Hepatic stellate cell (primary cell): ENCODE results near the gene KCNIP1.

Experiments
- DNase-seq: peaks from one replicate; pipeline ENCODE4 v3.0.0; 2011; ENCODE audit warnings: low spot score

KCNIP1 gene

DNA sequence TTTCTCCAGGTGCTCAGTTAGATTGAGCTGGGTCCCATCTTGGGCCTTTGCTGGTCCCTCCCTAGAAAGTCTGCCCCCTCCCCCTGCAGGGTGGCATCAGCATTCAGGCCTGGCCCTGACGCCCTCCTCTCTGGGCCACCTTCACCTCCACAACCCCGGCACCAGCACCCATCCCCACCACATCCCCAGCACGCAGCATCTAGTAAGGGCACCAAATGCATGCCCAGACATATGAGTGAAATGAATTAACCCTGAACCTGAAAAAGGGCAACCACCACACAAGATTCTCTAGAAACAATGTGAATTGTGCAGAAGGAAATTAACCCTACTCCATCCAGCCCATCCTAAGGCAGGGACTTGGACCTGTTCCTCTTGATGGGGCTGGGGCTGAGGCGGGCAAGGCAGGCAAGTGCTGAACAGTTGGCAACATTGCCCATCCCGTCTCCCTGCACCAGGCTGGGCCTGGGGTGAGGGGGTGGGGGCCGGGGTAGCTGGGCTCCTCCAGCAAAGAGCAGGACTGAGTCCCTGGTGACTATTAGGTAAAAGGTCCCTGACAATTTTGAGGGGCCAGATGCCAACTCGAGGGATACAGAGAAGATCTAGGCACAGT, 125.9 kb downstream of the KCNIP1 start:
- DNase-seq = no peak

DNA sequence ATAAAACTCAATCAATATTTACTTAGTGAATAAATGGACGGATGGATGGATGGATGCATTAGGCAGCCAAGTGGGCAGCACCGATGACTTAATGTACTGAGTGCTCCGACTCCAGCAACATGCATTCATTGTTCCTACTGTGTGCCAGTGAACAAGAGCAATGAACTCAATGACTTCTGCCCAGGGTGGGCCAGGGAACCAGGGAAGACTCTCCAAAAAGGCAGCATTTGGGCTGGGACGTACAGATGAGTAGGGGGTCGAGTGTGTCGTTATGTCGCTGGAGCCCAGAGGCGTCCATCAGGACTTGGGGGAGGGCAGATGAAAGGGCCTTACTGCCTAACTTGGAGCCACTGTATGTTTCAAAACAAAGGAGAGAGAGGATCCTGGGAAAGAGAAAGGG, 126.4 kb downstream of the KCNIP1 start:
- no peak for DNase-seq

DNA sequence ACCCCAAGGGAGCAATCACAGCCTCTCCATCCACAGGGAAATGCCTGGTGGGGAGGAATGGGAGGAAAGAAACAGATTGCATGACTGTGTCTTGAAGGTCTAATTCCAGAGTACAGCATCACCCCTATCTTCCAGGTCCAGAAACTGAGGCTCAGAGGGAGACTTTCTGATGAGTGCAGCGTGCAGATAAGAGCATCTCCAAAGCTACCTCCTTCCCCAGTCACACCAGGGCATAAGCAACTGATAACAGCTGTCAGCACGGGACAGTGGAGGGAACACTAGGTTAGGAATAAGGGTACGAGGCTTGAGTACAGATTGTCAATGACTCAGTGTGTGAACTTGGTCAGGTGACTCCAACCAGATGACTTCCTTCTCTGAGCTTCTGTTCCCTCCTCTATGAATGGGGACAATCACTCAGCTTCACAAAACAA, 126.9 kb downstream of the KCNIP1 start:
- no peak for DNase-seq

DNA sequence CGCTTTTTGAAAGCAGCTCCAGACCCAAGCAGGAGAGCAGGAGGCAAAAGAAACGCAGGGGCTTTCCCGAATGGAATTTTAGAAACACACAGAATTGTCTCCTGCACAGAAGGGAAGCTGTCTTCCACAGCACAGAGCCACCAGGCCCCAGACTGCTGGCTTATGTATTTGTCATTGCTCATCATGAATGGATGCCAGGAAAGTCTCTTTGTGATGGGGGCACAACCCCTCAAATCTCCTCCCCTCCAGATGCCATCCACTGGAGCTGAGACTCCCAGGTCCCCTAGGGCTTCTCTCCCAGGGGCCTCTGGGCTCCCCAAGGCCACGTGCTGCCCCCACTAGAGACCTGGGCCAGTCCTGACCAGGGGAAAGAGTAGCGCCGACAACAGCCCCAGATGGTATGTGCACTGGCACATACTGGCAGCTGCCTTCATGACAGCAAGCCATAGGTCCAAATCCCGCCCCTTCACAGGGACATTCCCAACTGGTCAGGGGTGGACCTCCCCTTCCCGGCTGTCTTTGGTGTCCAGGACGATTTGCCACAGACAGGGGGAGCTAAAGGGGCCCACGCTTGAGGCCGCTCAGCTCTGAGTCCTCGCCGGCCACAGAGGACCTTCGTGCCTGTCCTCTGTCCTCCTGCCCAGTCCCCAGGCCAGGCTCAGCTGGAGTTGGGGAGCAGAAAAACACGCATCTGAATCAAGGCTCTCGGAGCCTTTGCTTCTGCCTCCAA, 127.8 kb downstream of the KCNIP1 start:
- DNase-seq = peak; percentile 41

DNA sequence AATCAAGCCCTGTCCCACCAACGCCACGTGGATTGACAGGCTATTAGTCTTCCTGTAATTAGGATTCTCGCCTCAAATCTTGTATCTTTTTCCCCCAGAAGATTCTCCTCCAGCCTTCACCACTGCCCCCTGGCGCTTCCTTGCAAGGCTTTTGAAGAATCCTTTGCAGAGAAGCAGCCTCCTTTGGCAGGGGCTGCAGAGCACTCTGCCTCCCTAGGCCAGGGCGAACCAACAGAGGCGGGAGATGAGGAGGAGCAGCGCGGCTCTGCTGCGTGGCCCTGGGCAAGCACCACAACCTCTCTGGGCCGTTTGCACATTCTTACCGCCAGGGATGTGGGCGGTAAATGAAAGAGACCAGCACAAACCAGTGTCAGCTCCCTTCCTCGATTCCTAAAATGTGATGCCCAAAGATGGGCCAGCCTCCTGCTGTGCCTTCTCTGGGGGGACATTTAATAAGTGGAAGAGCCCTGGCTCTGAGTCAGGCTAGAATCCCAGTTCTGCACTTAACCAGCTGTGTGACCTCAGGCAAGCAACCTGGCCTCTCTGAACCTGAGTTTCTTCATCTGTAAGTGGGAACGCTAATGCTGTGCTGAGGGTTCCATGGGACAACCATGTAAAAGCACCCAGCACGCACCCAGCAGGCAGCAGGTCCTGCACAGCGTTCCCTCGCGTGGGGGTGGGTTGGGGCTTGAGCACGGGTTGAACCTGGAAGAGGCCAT, 128.6 kb downstream of the KCNIP1 start:
- no peak for DNase-seq

GRCh38 chr5:170632985-170633234, 129.1 kb downstream of the KCNIP1 start:
- DNase-seq = no peak

DNA sequence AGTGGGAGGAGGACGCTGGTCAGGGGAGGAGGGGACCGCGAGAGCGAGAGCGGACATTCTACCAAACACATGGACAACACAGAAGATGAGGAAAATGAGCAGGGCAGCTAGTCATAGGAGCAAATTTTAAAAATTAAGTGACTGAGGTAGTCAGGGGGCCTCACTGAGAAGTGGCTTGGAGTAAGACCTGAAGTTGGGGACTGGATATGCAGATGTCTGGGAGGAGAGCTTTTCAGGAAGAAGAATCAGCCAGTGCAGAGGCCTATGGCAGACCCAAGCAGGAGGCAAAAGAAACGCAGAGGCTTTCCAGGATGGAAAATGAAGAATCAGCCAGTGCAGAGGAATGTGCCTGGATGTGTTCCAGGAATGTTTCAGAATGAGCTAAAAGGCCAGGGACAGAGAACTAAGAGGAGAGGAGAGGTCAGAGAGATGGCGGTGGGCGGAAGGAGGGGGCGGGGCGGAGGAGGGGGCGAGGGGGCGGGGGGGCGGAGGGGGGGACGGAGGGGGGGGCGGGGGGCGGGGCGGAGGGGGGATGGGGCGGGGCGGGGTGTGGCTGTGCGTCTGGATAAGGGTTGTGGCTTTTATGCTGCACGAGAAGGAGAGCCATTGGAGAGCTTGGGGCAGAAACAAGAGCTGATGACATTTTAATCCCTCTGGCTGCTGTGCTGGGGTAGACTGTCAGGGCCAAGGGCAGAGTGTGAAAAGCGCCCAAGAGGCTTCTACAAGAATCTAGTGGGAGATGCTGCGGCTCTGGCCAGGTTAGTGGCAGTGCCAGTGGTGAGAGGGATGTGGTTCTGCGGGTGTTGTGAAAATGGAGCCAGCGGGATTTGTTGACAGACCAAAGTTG, 129.6 kb downstream of the KCNIP1 start:
- peak; percentile 74 for DNase-seq

GRCh38 chr5:170634256-170634990, 130.6 kb downstream of the KCNIP1 start:
- no peak for DNase-seq

GRCh38 chr5:170635706-170636105, 131.9 kb downstream of the KCNIP1 start:
- no peak for DNase-seq

- DNase-seq = no peak
Measured at GRCh38 chr5:170636206-170636605, 132.4 kb downstream of the KCNIP1 start.

- DNase-seq = no peak
Measured at GRCh38 chr5:170636801-170637477, 133.1 kb downstream of the KCNIP1 start.

- DNase-seq = no peak
Measured at GRCh38 chr5:170638051-170638450, 134.2 kb downstream of the KCNIP1 start.

GRCh38 chr5:170638454-170639220, 134.8 kb downstream of the KCNIP1 start:
- DNase-seq = peak; percentile 80

DNA sequence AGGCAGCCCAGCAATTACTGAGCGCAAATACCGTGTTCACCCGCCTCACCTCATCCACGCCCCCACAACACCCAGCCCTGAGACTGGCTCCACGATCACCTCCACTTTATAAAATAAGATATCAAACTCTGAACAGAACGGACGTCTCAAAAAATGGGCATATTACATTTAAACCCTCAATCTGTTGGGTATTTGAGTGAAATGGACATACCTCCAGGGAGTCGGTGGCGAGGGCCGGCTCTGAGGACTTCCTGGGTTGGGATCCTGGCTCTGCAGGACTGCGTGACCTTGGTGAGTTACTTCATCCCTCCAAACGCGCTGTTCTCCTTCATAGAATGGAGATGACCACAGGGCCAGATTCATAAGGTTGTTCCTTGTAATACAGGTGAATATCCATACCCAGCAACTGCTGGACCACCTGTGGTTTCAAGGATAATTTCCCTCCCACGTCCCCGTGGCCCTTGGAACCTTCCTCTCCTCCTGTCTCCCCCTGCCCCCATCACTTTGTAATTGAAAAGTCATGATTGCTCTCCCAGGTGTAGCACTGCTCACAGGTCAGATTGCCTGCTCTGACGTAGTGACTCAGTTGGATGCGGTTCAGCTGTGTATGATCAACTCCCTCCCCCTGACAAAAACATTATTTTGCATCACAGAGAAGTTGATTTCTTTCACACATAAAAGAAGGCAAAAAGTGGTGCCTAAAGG, 135.6 kb downstream of the KCNIP1 start:
- DNase-seq = no peak

DNA sequence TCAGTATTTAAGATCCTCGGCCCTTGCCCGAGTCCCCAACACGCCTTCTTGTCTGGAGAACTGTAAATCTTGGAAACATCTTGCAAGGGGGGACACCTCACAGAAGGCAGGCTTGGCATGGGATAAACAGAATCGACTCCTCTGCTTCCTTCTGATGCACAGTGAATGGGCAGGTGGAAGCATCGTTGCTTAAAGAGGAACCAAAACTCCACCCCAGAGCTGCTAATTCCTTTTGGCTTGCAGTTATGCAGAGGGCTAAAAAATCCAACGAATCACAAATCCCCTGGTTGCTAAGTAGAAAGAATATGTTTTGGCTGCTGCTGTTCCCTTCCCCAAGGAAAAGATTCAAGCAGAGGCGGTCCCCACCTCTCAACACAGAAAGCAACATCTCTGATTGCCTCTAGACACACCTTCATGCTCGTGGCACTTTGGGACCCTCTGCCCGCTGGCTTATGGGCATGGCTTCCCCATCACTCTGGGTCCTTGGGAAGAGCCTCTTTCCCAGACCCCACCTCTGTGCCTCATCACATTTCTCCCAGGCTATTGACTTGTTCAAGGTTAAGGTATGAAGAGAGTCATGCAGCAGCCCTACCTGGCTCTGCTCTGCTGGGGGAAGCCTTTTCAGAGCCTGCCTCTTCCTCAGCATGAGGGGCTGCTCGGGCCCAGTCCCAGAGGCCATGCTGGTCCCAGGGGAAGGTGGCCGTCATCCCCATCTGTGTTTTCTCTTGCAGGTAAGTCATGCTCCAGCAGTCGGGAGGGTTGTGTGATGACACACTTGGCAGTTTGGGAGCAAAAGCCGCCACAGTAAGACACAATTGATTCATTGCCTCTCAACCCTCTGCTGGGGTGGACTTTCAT, 137.1 kb downstream of the KCNIP1 start:
- DNase-seq = no peak

DNA sequence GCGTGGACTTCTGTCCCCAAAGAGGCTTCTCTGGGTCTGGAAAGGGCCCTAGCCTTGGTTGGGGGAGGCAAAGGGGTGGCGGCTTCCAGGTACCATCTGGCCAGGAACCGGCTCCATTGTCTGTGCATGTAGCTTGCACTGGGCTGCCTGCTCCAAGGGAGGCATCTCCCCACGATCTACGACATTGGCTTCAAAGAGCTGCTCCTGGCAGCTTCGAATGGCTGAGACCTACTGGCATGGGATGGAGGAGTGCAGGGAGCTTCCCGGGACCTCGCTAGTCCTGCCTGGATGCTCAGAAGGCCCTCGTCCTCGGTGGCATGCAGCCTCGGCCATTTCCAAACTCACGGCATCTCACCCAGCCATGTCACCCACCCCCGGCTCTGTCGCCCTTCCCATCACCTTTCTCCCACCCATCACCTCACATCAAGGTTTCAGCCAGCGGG, 137.8 kb downstream of the KCNIP1 start:
- no peak for DNase-seq

GRCh38 chr5:170642066-170642735, 138.4 kb downstream of the KCNIP1 start:
- no peak for DNase-seq

DNA sequence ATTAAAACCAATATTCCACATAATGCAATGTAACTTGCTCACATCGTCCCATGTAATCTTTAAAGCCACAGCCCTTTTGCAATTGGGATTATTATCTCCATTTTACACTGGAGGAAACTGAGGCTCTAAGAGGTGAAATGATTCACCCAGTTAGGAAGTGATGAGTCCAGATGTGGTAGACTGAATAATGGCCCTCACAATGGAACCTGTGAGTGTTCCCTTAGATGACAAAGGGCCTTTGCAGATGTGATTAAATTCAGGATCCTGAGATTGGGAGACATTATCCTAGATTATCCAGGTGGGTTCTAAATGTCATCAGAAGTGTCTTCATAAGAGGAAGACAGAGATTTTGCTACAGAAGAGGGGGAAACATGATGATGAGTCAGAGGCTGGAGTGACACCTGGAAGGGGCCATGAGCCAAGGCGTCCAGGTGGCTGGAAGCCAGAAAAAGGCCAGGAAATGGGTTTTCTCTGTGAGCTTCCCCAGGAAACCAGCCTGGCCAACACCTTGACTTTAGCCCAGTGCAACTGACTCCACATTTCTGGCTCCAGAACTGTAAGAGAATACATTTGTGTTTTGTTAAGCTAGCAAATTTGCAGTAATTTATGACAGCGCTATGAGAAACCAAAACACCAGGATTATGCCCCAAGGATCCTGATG, 139.1 kb downstream of the KCNIP1 start:
- DNase-seq = no peak
